ENCODE data around the gene TRAPPC8. TPM values are rescaled to one million over a fixed set of nuclear protein-coding genes. Genes with fewer than 3 reads are reported as not detected.

Gene TRAPPC8
- polyA plus RNA-seq, 2 of the 4 experiments (the other 2 are of a cell fraction) = 12.2 to 41.8 TPM

DNA sequence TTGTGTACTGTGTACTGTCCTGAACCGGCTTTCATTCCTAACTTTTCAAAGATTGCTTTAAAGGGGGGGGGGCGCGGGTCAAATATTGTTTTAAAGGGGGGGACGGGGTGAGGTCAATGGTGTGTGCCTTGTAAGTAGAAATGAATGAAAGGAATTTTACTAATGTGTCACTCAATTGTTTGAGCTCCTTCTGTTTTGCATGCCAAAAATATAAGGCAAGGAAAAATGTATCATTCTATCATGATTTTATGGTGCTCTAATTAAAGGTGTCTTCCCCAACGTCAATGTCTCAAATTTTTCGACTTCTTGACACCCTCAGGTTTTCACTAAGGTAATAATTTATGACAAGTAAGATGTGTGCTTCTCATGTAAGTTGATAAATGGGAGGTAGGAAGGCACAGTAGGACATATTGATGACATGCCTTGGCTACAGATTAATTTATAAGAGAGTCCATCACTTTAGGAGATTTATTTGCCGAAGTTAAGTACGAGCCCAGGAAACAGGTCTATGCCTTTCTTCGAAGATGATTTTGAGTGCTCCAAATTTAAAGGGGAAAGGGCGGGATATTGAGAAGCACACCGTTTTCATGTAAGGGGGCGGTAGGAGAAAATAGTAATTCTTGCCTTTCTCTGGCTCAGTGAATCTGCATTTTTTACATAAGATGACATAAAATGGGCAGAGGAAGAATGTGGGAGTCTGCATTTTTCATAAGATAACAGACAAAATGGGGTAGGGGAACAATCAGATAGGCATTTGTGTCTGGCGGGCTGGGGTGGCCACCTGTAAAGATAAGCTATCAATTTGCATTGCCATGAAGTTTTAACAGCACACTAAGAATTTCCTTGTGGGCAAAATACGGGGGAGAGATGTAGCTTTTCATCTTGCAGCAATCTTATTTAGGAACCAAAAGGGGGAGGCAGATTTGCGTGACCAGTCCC lies 1.2 kb upstream of the TRAPPC8 start (continued):
- TF ChIP-seq HEYL (CRISPR knock-in tag; IDR thresholded peaks at IDR 0.05) = no peak
- TF ChIP-seq HOXB13 (CRISPR knock-in tag; IDR thresholded peaks at IDR 0.05; ENCODE audit: low read depth) = no peak
- no peak for TF ChIP-seq NR3C1 (IDR thresholded peaks at IDR 0.05)

DNA sequence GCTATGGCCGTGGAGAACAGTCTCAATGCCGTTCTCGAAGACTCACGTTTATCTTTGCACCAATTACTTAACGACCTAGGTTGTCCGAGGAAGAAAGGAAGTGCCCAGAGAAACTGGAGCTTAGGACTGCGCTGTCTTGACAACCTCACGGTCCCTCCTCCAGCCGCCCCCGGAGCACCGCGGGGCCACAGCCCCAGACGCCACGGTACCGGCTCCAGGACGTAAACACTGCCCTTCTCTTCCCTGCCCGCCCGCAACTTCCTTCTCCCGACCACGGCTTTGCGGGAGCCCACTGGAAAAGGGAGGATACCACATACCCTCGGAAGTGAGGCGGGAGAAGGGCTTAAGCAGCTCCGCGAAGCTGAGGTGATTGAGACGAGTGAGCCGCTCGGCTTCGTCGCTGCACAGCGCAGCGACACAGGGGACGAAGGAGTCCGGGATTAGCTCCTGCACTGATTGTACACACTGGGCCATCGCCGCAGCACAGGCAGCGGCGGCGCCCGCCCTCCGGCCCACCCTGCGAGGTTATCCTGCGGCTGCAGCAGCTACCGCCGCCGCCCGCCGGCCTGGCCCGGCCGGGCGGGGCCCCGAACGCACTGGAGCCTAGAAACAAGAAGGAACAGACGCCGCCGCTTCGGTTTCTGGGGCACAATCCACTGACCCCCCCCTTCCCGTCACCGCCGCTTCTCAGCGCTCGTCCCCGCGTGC lies 483 bp downstream of the TRAPPC8 start:
- FAIRE-seq = no peak
- ChIA-PET CTCF (interaction anchor here (0.6 to 1.6 kb wide), 5 partner anchors 11 to 130 kb away, joined by 3 to 6 read pairs (median 3); no protein-coding TSS in a partner anchor), POLR2A (interaction anchor here (0.6 to 2.0 kb wide), 11 partner anchors 10 to 257 kb away, joined by 3 to 23 read pairs (median 4); partner anchors contain the start of genes RNF125 and RNF138)
- H3K4me1 ChIP-seq = peaks cover 15% of the 10 kb centered on the region; the same call in 2 of the 3 replicates
- under 1% methylated on average over 21 of the region's 64 CpGs for WGBS (ENCODE audit: missing lambda C conversion rate)
- peak overlapping the region; percentile 65 for H3K4me3 ChIP-seq
- ATAC-seq = peak; percentile 60 to 67
- no peaks in the 10 kb centered on the region for H3K9me3 ChIP-seq
- H3K27ac ChIP-seq = peak overlapping the region; percentile 81 to 97
- DNase-seq (ENCODE audit: low read depth in 1 of 2, low spot score in 1 of 2) = peak; percentile 1 to 7
- TF ChIP-seq PHF8 (IDR thresholded peaks at IDR 0.05; ENCODE audit: borderline replicate concordance, low read depth) (peak; percentile 50; the same call in 1 of the 2 replicates), GATA3 (IDR thresholded peaks at IDR 0.05; ENCODE audit: borderline replicate concordance) (no peak)
- peak overlapping the region; percentile 95 for H3K4me2 ChIP-seq

DNA sequence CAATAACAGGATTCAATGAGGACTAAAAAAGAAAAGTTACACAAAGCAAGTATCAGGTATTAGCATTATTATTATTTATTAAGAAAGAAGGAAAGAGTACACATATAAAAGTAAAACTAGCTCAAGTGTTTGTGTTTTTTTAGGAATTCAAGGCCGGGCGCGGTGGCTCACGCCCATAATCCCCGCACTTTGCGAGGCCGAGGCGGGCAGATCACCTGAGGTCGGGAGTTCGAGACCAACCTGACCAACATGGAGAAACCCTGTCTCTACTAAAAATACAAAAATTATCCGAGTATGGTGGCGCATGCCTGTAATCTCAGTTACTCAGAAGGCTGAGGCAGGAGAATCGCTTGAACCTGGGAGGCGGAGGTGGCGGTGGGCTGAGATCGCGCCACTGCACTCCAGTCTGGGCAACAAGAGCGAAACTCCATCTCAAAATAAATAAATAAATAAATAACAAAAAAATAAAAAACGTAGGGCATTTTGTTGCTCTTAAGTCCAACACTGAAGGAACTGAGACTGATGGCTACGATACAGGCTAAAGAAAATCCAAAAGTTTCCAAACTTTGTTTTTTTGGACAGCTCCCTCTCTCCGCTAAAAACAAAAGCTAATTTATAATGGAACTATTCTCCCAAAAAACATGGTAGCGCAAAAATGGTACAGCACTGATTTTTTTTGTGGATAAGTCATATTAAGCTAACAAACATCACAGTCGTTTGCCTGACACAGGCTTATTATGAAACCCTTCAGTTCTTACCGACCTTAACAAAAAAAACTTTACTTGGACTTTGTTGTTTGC lies 1.7 kb downstream of the TRAPPC8 start:
- ATAC-seq = no peak
- no peak for DNase-seq (ENCODE audit: low read depth in 1 of 2, low spot score in 1 of 2)
- H3K4me2 ChIP-seq = peak overlapping the region; percentile 95
- peak overlapping the region; percentile 65 for H3K4me3 ChIP-seq
- no peak overlapping the region for H3K27ac ChIP-seq
- ChIA-PET POLR2A (interaction anchor here (0.6 kb wide), 1 partner anchor 35 kb away, joined by 5 read pairs; no protein-coding TSS in a partner anchor), CTCF (no interaction called here)
- H3K9me3 ChIP-seq = no peaks in the 10 kb centered on the region
- peaks cover 15% of the 10 kb centered on the region; the same call in 2 of the 3 replicates for H3K4me1 ChIP-seq
- TF ChIP-seq RNF2 (IDR thresholded peaks at IDR 0.05; ENCODE audit: borderline replicate concordance, low read depth) (no peak), CHD4 (IDR thresholded peaks at IDR 0.05; ENCODE audit: borderline replicate concordance) (no peak), SMC3 (IDR thresholded peaks at IDR 0.05) (no peak), NFE2L2 (conservative IDR thresholded peaks at IDR 0.05; ENCODE audit: low read length) (no peak), TP53 (CRISPR knock-in tag; IDR thresholded peaks at IDR 0.05) (no peak), HOXB5 (CRISPR knock-in tag; IDR thresholded peaks at IDR 0.05) (no peak), POLR2AphosphoS2 (conservative IDR thresholded peaks at IDR 0.05; ENCODE audit: low read length) (no peak), KDM5A (IDR thresholded peaks at IDR 0.05) (no peak), ESRRA (IDR thresholded peaks at IDR 0.05; ENCODE audit: borderline replicate concordance, low read length) (no peak), KDM1A (IDR thresholded peaks at IDR 0.05; ENCODE audit: low read depth) (no peak)
- TF ChIP-seq, protein P1, sequence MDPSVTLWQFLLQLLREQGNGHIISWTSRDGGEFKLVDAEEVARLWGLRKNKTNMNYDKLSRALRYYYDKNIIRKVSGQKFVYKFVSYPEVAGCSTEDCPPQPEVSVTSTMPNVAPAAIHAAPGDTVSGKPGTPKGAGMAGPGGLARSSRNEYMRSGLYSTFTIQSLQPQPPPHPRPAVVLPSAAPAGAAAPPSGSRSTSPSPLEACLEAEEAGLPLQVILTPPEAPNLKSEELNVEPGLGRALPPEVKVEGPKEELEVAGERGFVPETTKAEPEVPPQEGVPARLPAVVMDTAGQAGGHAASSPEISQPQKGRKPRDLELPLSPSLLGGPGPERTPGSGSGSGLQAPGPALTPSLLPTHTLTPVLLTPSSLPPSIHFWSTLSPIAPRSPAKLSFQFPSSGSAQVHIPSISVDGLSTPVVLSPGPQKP (IDR thresholded peaks at IDR 0.05; ENCODE audit: low read depth, low read length) = no peak
- TF ChIP-seq, protein P2, sequence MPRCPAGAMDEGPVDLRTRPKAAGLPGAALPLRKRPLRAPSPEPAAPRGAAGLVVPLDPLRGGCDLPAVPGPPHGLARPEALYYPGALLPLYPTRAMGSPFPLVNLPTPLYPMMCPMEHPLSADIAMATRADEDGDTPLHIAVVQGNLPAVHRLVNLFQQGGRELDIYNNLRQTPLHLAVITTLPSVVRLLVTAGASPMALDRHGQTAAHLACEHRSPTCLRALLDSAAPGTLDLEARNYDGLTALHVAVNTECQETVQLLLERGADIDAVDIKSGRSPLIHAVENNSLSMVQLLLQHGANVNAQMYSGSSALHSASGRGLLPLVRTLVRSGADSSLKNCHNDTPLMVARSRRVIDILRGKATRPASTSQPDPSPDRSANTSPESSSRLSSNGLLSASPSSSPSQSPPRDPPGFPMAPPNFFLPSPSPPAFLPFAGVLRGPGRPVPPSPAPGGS (IDR thresholded peaks at IDR 0.05) = no peak
- TF ChIP-seq, protein P3, sequence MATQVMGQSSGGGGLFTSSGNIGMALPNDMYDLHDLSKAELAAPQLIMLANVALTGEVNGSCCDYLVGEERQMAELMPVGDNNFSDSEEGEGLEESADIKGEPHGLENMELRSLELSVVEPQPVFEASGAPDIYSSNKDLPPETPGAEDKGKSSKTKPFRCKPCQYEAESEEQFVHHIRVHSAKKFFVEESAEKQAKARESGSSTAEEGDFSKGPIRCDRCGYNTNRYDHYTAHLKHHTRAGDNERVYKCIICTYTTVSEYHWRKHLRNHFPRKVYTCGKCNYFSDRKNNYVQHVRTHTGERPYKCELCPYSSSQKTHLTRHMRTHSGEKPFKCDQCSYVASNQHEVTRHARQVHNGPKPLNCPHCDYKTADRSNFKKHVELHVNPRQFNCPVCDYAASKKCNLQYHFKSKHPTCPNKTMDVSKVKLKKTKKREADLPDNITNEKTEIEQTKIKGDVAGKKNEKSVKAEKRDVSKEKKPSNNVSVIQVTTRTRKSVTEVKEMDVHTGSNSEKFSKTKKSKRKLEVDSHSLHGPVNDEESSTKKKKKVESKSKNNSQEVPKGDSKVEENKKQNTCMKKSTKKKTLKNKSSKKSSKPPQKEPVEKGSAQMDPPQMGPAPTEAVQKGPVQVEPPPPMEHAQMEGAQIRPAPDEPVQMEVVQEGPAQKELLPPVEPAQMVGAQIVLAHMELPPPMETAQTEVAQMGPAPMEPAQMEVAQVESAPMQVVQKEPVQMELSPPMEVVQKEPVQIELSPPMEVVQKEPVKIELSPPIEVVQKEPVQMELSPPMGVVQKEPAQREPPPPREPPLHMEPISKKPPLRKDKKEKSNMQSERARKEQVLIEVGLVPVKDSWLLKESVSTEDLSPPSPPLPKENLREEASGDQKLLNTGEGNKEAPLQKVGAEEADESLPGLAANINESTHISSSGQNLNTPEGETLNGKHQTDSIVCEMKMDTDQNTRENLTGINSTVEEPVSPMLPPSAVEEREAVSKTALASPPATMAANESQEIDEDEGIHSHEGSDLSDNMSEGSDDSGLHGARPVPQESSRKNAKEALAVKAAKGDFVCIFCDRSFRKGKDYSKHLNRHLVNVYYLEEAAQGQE (IDR thresholded peaks at IDR 0.05) = no peak
- TF ChIP-seq, protein P4, sequence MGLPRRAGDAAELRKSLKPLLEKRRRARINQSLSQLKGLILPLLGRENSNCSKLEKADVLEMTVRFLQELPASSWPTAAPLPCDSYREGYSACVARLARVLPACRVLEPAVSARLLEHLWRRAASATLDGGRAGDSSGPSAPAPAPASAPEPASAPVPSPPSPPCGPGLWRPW (IDR thresholded peaks at IDR 0.05) = no peak
- 83% methylated on average over 24 of the region's 24 CpGs for WGBS (ENCODE audit: missing lambda C conversion rate)
- no peak for FAIRE-seq

Measured in A549 (cell line).